ENCODE data around the gene THBS1. TPM values are rescaled to one million over a fixed set of nuclear protein-coding genes. Genes with fewer than 3 reads are reported as not detected.

The THBS1 gene
- total and polyA plus RNA-seq, 4 donors: 35.3 to 544 (median 325) TPM

- 88 to 90% methylated on average over 7 of the region's 7 CpGs for WGBS, 2 donors
- Histone ChIP-seq H3K36me3 (ENCODE audit: control insufficient read depth in 4 of 4, insufficient read depth in 4 of 4, low read length in 4 of 4) (peaks cover 27 to 75% (median 48%) of the 10 kb centered on the region in 4 donors), H3K27ac (ENCODE audit: low read depth in 1 of 2, low read length in 1 of 2) (no peak overlapping the region), H3K27me3 (ENCODE audit: control insufficient read depth in 3 of 3, insufficient read depth in 3 of 3, low read length in 2 of 3) (no peaks in the 10 kb centered on the region), H3K4me1 (ENCODE audit: control insufficient read depth in 5 of 5, insufficient read depth in 5 of 5, low read length in 5 of 5) (peaks cover 0 to 55% (median 38%) of the 10 kb centered on the region in 5 donors), H3K9ac (ENCODE audit: insufficient read depth in 1 of 2, low read length in 2 of 2) (no peak overlapping the region), H3K4me3 (no peak overlapping the region), H3K9me3 (ENCODE audit: control insufficient read depth in 4 of 4, insufficient read depth in 3 of 4, low read length in 3 of 4) (no peaks in the 10 kb centered on the region)
- DNase-seq (no peak), ATAC-seq (ENCODE audit: insufficient read depth, low FRiP score) (no peak)
- TF ChIP-seq CTCF (IDR thresholded peaks at IDR 0.05; ENCODE audit: control extremely low read depth, extremely low read depth): no peak
Measured at GRCh38 chr15:39584266-39584659, 3.4 kb downstream of the THBS1 start.

GRCh38 chr15:39584662-39585388 lies 3.9 kb downstream of the THBS1 start:
- ATAC-seq (ENCODE audit: insufficient read depth, low FRiP score) (no peak), DNase-seq (no peak)
- Histone ChIP-seq H3K4me3 (no peak overlapping the region), H3K9me3 (ENCODE audit: control insufficient read depth in 4 of 4, insufficient read depth in 3 of 4, low read length in 3 of 4) (no peaks in the 10 kb centered on the region), H3K36me3 (ENCODE audit: control insufficient read depth in 4 of 4, insufficient read depth in 4 of 4, low read length in 4 of 4) (peaks cover 31 to 80% (median 53%) of the 10 kb centered on the region in 4 donors), H3K27me3 (ENCODE audit: control insufficient read depth in 3 of 3, insufficient read depth in 3 of 3, low read length in 2 of 3) (no peaks in the 10 kb centered on the region), H3K27ac (ENCODE audit: low read depth in 1 of 2, low read length in 1 of 2) (no peak overlapping the region), H3K9ac (ENCODE audit: insufficient read depth in 1 of 2, low read length in 2 of 2) (no peak overlapping the region), H3K4me1 (ENCODE audit: control insufficient read depth in 5 of 5, insufficient read depth in 5 of 5, low read length in 5 of 5) (peaks cover 0 to 50% (median 38%) of the 10 kb centered on the region in 5 donors)
- 59 to 72% methylated on average over 3 of the region's 3 CpGs for WGBS, 2 donors
- no peak for TF ChIP-seq CTCF (IDR thresholded peaks at IDR 0.05; ENCODE audit: control extremely low read depth, extremely low read depth)

- DNase-seq: peak in 2 of 3 donors; percentile 52 to 59
- H3K9me3 ChIP-seq (ENCODE audit: control insufficient read depth in 4 of 4, insufficient read depth in 3 of 4, low read length in 3 of 4): no peaks in the 10 kb centered on the region
- TF ChIP-seq CTCF (IDR thresholded peaks at IDR 0.05; ENCODE audit: control extremely low read depth, extremely low read depth): no peak
- WGBS, 2 donors: 87 to 89% methylated on average over 4 of the region's 4 CpGs
- peaks cover 31 to 86% (median 56%) of the 10 kb centered on the region in 4 donors for H3K36me3 ChIP-seq (ENCODE audit: control insufficient read depth in 4 of 4, insufficient read depth in 4 of 4, low read length in 4 of 4)
- no peaks in the 10 kb centered on the region for H3K27me3 ChIP-seq (ENCODE audit: control insufficient read depth in 3 of 3, insufficient read depth in 3 of 3, low read length in 2 of 3)
- no peak for ATAC-seq (ENCODE audit: insufficient read depth, low FRiP score)
- no peak overlapping the region for H3K9ac ChIP-seq (ENCODE audit: insufficient read depth in 1 of 2, low read length in 2 of 2)
- H3K4me1 ChIP-seq (ENCODE audit: control insufficient read depth in 5 of 5, insufficient read depth in 5 of 5, low read length in 5 of 5): peaks cover 0 to 50% (median 38%) of the 10 kb centered on the region in 5 donors
- no peak overlapping the region for H3K27ac ChIP-seq (ENCODE audit: low read depth in 1 of 2, low read length in 1 of 2)
- no peak overlapping the region for H3K4me3 ChIP-seq
Measured at GRCh38 chr15:39585389-39585841, 4.5 kb downstream of the THBS1 start.

Measured in lung (tissue), 12 donors.